Naive B cell (primary cell): Measurements from ENCODE around the gene PARP11. TPM values are rescaled to one million over a fixed set of nuclear protein-coding genes. Genes with fewer than 3 reads are reported as not detected.
A peak's percentile ranks its signal among the peaks of the same experiment; 100 is the strongest.

Source experiments
- ATAC-seq, 2 donors: fragments of 150-1000 bp; cut with Tn5 transposase; 2 replicates each; pipeline ENCODE4 v1.10.0; 2021; ENCODE audit warnings: low read depth in 2 of 2, mild to moderate bottlenecking in 2 of 2, moderate library complexity in 2 of 2
- DNase-seq: peaks from one replicate; pipeline ENCODE4 v3.0.0; 2022
- H3K27ac Mint-ChIP-seq, 6 donors: one replicate each; pipeline ENCODE4 v1.8.0; 2020 to 2022; ENCODE audit warnings: mild to moderate bottlenecking in 6 of 6, mixed read lengths in 6 of 6, moderate library complexity in 5 of 6, inconsistent platforms in 2 of 6
- H3K27me3 Mint-ChIP-seq, 3 donors: one replicate each; pipeline ENCODE4 v1.8.0; 2021 to 2022; ENCODE audit warnings: mixed read lengths in 3 of 3, mild to moderate bottlenecking in 1 of 3
- H3K36me3 Mint-ChIP-seq, 2 donors: one replicate each; pipeline ENCODE4 v1.8.0; 2020 to 2022; ENCODE audit warnings: mixed read lengths in 2 of 2, inconsistent platforms in 1 of 2, mild to moderate bottlenecking in 1 of 2
- H3K4me1 Mint-ChIP-seq, 3 donors: one replicate each; pipeline ENCODE4 v1.8.0; 2020 to 2022; ENCODE audit warnings: mixed read lengths in 3 of 3, inconsistent platforms in 1 of 3, mild to moderate bottlenecking in 1 of 3, moderate library complexity in 1 of 3
- H3K4me3 Mint-ChIP-seq, 8 donors: one replicate each; pipeline ENCODE4 v1.8.0; 2020 to 2022; ENCODE audit warnings: mild to moderate bottlenecking in 8 of 8, mixed read lengths in 8 of 8, moderate library complexity in 8 of 8, inconsistent platforms in 2 of 8
- H3K9me3 Mint-ChIP-seq, 7 donors: one replicate each; pipeline ENCODE4 v1.8.0; 2020 to 2022; ENCODE audit warnings: mixed read lengths in 7 of 7, mild to moderate bottlenecking in 5 of 7, inconsistent platforms in 2 of 7, moderate library complexity in 1 of 7
- polyA plus RNA-seq, 6 donors: library from polyadenylated mRNA; unstranded; fragments of 300-500 nt; fragmentation: Illumina TruSeq; gene quantifications; one replicate each; pipeline ENCODE4 v1.2.3, GENCODE V29; 2021; ENCODE audit warnings: low read depth in 6 of 6

Gene PARP11
- polyA plus RNA-seq, 6 donors from 2014 or later: 6.5 to 10.5 (median 8.7) TPM

DNA sequence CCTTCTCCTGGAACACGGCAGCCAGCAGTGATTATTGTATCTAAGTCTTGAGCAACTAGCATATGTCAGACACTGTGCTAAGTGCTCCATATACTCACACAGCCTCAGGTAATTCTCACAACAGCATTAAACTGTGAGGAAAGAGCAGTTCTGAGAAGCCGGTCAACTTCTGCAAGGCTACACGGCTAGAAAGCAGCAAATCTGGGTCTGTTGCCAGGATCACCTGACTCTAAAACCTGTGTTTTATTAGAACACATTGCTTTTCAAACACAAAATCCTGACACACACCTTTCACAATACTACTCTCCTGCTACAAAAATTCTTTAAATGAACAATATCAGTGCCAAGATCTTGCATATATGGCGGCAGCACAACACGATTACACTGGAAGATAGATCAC lies 70.5 kb downstream of the PARP11 start:
- peaks cover 0 to 10% of the 10 kb centered on the region in 2 donors for H3K36me3 Mint-ChIP-seq

DNA sequence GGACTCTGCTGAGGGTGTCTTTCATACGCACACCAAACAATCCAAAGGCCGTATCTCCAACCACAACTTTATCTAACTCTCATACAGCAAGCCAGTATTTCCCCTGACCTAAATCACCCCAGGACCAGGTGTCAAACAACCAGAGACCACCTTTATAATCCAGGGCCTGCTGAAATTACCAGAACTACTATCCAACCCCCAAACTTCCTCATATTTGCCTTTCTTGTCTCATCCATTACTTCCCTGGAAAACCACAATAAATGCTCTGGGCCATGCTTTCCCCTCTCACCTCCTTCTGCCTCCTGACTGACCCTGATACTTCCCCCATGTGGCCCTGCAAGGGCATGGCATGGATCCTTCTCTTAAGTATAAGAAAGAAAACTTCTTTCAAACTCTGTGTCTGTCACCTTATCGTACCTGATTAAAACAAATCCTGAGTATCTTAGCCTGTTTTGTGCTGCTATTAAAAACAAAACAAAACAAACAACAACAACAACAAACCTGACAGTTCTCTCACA lies 75.6 kb downstream of the PARP11 start:
- Mint-ChIP-seq H3K9me3 (no peaks in the 10 kb centered on the region), H3K27me3 (no peaks in the 10 kb centered on the region), H3K4me3 (no peak overlapping the region)

More for the DNA sequence above, 70.5 kb downstream of the PARP11 start:
- Mint-ChIP-seq H3K27ac (no peak overlapping the region), H3K27me3 (no peaks in the 10 kb centered on the region), H3K9me3 (no peaks in the 10 kb centered on the region), H3K4me1 (no peaks in the 10 kb centered on the region), H3K4me3 (no peak overlapping the region)
- DNase-seq (no peak), ATAC-seq (no peak)

DNA sequence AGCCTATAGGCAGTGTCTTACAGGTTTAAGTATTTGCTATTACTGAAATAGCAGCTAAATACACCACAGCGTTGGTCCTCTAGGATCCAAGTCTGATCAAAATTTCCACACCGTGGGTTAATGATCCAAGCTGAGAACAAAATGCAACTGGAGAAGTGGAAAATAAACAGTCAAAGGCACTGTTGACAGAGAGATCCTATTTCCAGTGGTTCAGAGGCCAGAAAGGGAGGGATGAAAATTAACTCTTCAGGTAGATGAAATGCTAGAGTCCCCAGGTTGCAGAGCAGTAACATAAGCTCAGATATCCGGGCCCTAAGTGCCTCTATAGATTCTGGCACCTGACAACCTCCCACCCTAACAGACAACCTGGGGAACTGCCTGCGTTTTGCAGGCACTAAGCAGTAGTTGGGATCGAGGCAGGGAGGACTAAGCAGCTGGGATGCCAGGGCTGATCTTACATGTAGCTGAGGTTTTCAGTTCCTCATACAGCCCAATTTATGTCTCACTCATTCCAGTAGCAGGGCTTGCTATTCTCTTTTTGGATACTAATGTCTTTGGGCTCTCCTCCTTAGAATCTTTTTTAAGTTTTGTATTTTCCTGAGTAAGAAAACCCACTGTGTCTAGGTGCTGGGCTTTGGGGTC lies 77.6 kb downstream of the PARP11 start:
- H3K27me3 Mint-ChIP-seq: no peaks in the 10 kb centered on the region
- peak overlapping the region in 1 of 6 donors; percentile 25 for H3K27ac Mint-ChIP-seq
- no peaks in the 10 kb centered on the region for H3K9me3 Mint-ChIP-seq
- no peak for ATAC-seq
- H3K4me3 Mint-ChIP-seq: no peak overlapping the region
- no peaks in the 10 kb centered on the region for H3K4me1 Mint-ChIP-seq
- H3K36me3 Mint-ChIP-seq: peaks cover 5% of the 10 kb centered on the region in 2 donors
- DNase-seq: no peak

More for the DNA sequence above, 75.6 kb downstream of the PARP11 start:
- peak overlapping the region in 1 of 6 donors; percentile 83 for H3K27ac Mint-ChIP-seq
- H3K36me3 Mint-ChIP-seq: peaks cover 4 to 5% of the 10 kb centered on the region in 2 donors
- no peaks in the 10 kb centered on the region for H3K4me1 Mint-ChIP-seq
- no peak for DNase-seq
- ATAC-seq: no peak

DNA sequence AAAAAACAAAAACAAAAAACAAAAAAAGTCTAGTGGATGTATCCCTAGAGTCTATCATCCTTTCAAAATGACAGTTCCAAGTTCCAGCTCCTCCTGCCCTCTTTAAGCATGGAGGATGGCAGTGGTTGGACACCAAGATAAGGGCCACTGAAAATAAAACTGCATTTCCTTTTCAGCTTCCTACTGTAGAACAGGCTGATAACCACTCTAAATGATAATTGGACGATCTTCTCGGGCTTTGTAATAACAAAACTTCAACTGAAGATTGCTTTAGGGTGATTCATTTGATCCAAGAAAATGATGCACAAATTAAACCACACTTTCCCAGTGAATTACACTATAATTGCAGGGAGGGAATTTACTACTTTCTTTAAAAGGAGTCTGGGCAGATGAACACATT lies 78.1 kb downstream of the PARP11 start:
- Mint-ChIP-seq H3K36me3 (peaks cover 5% of the 10 kb centered on the region in 2 donors), H3K27ac (no peak overlapping the region), H3K9me3 (no peaks in the 10 kb centered on the region), H3K4me1 (no peaks in the 10 kb centered on the region), H3K4me3 (no peak overlapping the region), H3K27me3 (no peaks in the 10 kb centered on the region)
- ATAC-seq (no peak), DNase-seq (no peak)

DNA sequence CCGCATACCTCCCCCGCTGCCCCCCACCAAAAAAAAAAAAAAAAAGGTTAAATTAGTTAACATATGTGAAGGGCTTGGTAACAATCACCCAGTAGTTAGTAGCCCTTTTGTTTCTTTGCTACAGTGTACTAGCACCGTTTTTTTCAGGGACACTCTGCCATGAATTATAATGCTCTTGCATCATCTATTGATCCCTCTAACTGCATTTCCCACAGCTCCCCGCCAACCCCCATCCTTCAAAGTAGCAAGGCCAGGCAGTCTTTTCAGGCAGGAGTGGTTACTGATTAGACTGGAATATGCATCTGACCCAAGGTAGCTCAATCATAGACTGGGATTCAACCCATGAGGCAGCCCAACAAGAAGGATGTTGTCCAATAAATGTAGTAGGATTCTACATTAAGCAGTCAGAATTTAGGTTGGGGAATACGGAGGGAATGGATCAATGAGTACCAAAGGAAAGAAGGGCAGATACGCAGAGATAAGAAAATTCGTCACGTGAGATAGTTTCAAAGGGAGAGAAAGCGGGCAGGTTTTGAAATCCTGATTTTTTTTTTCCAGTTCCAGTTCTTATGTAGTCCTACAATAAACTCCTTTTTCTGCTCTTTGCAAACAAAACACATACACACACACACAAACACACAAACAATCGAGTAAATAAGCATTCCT lies 80.4 kb downstream of the PARP11 start:
- Mint-ChIP-seq H3K4me3 (no peak overlapping the region), H3K27ac (peak overlapping the region in 1 of 6 donors; percentile 16), H3K4me1 (no peaks in the 10 kb centered on the region), H3K27me3 (no peaks in the 10 kb centered on the region), H3K9me3 (peaks cover 0 to 8% (median 0%) of the 10 kb centered on the region in 7 donors), H3K36me3 (peaks cover 4 to 14% of the 10 kb centered on the region in 2 donors)
- no peak for ATAC-seq
- DNase-seq: no peak

DNA sequence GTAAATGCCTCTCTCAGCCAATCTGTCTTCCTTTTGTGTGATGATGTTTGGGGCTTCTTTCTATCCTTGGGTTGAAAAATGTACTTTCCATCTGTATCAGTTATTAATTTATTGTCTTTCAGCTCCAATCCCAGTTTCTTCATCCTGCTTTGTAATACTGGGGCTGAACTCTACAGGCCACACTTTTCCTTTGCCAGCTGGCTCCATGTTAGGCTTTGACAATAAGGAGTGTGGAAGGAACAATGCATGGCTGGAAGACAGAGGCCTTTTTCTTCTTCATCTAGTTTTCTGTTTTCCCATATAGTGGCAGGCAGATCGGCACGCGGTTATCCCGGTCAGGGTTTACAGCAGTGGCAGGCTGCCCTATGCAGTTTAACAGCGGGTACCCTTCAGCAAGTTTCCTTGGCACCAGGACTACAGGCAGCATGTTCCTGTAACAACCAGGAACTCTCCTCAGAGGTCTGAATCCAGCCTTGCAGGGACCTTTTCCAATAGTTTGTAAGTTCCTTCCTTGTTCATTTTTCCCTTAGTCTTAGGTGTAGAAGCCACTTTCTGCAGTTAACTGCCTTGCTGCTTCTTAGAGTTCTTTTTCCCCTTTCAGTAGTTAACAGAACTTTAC lies 81.8 kb downstream of the PARP11 start:
- Mint-ChIP-seq H3K27ac (no peak overlapping the region), H3K36me3 (peaks cover 0 to 14% of the 10 kb centered on the region in 2 donors), H3K9me3 (peaks cover 0 to 8% (median 0%) of the 10 kb centered on the region in 7 donors), H3K4me3 (no peak overlapping the region), H3K27me3 (no peaks in the 10 kb centered on the region), H3K4me1 (peaks cover 0 to 8% (median 0%) of the 10 kb centered on the region in 3 donors)
- DNase-seq: no peak
- ATAC-seq: no peak

DNA sequence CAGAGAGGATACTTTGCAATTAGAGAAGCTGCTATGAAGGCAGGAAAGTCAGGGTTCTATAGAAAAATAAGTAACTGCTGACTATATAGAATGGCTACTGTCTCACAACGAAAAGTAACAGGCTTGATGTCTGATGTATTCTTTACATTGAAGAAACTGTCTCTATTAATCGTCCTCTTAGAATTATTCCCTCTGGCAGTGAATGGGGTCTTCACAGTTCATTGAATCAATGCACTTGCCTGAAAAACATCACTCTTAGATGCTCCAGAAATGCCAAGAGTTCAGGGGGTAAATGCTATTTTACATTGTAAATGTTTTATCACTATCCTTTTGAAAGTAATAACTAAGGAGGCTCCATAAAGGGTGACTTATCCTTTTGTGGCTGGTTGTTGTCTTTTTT lies 82.6 kb downstream of the PARP11 start:
- H3K36me3 Mint-ChIP-seq: peaks cover 0 to 14% of the 10 kb centered on the region in 2 donors
- DNase-seq (no peak), ATAC-seq (no peak)
- no peaks in the 10 kb centered on the region for H3K27me3 Mint-ChIP-seq
- peaks cover 0 to 8% (median 0%) of the 10 kb centered on the region in 3 donors for H3K4me1 Mint-ChIP-seq
- H3K27ac Mint-ChIP-seq: no peak overlapping the region
- H3K4me3 Mint-ChIP-seq: no peak overlapping the region
- peaks cover 0 to 9% (median 0%) of the 10 kb centered on the region in 7 donors for H3K9me3 Mint-ChIP-seq

DNA sequence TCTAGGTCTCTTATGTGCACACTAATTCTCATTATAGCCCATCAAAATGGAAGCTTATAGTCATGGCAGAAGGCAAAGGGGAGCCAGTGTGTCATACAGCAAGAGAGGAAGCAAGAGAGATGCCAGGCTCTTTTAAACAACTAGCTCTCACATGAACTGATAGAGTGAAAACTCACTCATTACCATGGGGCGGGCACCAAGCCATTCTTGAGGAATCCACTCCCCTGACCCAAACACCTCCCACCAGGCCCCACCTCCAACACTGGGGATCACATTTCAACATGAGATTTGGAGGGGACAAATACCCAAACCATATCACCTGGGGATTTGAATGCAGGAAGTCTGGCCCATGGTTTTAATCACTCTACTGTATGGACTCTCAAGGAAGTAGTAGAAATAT lies 83.4 kb downstream of the PARP11 start:
- DNase-seq (no peak), ATAC-seq (no peak)
- Mint-ChIP-seq H3K9me3 (peaks cover 0 to 9% (median 0%) of the 10 kb centered on the region in 7 donors), H3K4me1 (peaks cover 0 to 8% (median 0%) of the 10 kb centered on the region in 3 donors), H3K36me3 (peaks cover 0 to 14% of the 10 kb centered on the region in 2 donors), H3K27ac (no peak overlapping the region), H3K27me3 (no peaks in the 10 kb centered on the region), H3K4me3 (no peak overlapping the region)

DNA sequence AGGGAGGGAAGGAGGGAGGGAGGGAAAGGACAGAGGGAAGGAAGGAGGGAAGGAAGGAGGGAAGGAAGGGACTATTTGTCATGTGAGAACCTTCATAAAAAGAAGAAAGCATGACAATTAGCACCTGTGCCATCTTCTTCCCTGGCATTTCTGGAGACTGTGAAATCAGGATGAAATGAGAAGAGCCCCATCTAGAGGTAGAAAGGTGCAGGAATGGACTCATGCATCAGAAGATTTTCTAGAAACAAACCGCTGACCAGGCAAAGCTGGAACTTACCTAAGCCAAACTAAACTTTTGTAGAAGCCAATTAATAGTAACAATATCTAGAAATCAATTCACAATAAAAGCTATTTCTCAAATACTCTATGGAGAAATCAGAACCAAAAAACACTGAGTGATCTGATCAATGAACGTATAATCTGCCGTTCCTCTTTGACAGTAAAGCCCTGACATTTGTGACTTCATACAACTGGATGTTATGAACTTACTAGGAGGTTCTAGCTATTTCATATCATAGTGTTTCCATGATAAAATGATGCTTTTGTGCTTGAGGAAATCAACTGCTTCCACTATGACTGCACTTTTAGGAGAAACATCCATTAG lies 95.9 kb downstream of the PARP11 start:
- DNase-seq (peak; percentile 5), ATAC-seq (no peak)
- H3K27me3 Mint-ChIP-seq: no peaks in the 10 kb centered on the region
- H3K27ac Mint-ChIP-seq: no peak overlapping the region
- H3K36me3 Mint-ChIP-seq: no peaks in the 10 kb centered on the region
- H3K4me1 Mint-ChIP-seq: no peaks in the 10 kb centered on the region
- no peak overlapping the region for H3K4me3 Mint-ChIP-seq
- H3K9me3 Mint-ChIP-seq: peaks cover 0 to 2% (median 0%) of the 10 kb centered on the region in 7 donors

DNA sequence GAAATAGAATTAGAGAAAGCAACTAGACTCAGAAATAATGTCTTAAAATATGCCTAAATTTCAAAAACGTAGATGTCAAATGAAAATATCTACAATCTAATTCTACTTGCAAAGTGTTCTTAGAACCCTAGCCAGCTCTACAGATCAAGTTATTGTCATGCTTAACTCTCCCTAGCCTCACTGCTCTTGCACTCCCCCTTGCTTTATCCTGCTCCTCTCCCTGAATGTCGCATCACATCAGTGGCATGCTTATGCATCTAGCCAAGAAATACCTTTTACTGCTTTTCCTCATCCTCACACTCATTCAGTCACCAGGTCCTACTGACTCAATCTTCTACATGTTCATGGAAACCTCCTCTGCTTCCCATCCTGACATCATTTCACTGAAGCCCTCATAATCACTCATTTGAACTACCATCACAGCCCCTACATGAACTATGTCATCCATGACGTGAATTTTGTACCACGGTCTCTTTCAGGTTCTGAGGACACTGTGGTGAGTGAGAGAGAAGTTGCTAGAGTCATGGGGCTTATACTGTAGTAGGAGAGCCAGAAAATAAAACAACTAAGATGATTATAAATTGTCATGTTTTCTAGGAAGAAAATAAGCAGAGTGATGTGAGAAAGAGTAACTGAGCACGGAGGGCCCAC lies 97.7 kb downstream of the PARP11 start:
- ATAC-seq (no peak), DNase-seq (no peak)
- no peak overlapping the region for H3K4me3 Mint-ChIP-seq
- H3K9me3 Mint-ChIP-seq: peaks cover 0 to 2% (median 0%) of the 10 kb centered on the region in 7 donors
- H3K27ac Mint-ChIP-seq: no peak overlapping the region
- H3K27me3 Mint-ChIP-seq: no peaks in the 10 kb centered on the region
- H3K36me3 Mint-ChIP-seq: no peaks in the 10 kb centered on the region
- no peaks in the 10 kb centered on the region for H3K4me1 Mint-ChIP-seq

DNA sequence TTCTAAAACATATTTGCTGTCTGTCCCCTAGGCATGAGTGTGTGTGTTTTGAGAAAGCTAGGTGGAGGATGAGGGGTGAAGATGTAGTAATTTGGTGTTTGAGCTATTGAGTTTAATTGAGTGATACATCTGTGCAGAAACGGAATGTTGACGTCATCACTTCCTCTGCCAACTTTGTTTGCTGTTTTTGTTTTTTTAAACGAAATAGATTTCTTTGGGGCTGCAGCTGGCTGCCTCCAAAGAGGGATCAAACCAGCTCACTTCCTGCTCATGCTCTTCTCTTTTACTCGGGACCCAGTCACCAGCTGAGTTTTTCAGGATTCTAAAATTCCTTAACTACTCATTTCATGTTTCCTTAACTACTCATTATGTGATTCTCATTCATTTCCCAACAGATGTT lies 100.8 kb downstream of the PARP11 start:
- Mint-ChIP-seq H3K27me3 (no peaks in the 10 kb centered on the region), H3K4me1 (no peaks in the 10 kb centered on the region), H3K36me3 (no peaks in the 10 kb centered on the region), H3K27ac (no peak overlapping the region), H3K9me3 (peaks cover 0 to 2% (median 0%) of the 10 kb centered on the region in 7 donors), H3K4me3 (no peak overlapping the region)
- no peak for ATAC-seq
- no peak for DNase-seq

DNA sequence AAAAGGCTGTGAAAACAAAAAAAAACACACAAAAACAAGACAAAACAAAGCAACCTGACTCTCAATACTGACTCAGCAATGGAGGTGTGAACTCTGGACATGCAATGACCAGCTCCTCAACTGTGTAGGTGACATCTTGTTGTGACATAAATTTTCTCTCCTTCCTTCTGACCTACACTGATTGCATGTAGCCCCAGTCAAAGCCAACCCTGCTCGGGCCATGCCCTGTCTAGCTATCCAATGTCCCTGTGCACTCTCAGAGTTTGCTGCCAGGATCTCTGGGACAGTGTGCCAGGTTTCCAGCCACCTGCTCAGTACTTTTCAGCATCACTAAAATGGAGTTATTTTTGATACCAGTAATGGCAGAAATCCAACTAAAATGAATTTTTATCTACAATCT lies 101.3 kb downstream of the PARP11 start:
- H3K4me1 Mint-ChIP-seq: no peaks in the 10 kb centered on the region
- peaks cover 0 to 2% (median 0%) of the 10 kb centered on the region in 7 donors for H3K9me3 Mint-ChIP-seq
- DNase-seq (no peak), ATAC-seq (no peak)
- no peak overlapping the region for H3K4me3 Mint-ChIP-seq
- no peaks in the 10 kb centered on the region for H3K27me3 Mint-ChIP-seq
- no peak overlapping the region for H3K27ac Mint-ChIP-seq
- H3K36me3 Mint-ChIP-seq: peaks cover 0 to 2% of the 10 kb centered on the region in 2 donors

DNA sequence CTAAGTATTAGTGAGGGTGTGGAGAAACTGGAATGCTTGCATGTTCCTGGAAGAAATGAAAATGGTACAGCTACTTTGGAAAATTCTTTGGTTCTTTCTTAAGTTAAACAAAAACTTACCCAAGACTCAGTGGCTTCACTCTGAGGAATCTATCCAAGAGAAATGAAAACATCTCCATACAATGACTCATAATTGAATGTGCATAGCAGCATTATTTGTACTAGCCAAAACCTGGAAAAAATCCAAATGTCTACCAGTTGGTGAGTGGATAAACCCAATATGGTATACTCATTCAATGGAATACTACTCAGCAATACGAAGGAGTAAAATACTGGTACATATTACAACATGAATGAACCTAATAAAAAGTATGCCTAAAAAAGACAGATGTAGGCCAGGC lies 102.3 kb downstream of the PARP11 start:
- Mint-ChIP-seq H3K9me3 (peaks cover 0 to 2% (median 0%) of the 10 kb centered on the region in 7 donors), H3K36me3 (peaks cover 0 to 9% of the 10 kb centered on the region in 2 donors), H3K27ac (no peak overlapping the region), H3K4me1 (no peaks in the 10 kb centered on the region), H3K4me3 (no peak overlapping the region), H3K27me3 (peaks cover 0 to 5% (median 0%) of the 10 kb centered on the region in 3 donors)
- ATAC-seq (no peak), DNase-seq (no peak)
